Measurements from ENCODE around the gene POLR3G.

POLR3G gene, protein sequence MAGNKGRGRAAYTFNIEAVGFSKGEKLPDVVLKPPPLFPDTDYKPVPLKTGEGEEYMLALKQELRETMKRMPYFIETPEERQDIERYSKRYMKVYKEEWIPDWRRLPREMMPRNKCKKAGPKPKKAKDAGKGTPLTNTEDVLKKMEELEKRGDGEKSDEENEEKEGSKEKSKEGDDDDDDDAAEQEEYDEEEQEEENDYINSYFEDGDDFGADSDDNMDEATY

DNA sequence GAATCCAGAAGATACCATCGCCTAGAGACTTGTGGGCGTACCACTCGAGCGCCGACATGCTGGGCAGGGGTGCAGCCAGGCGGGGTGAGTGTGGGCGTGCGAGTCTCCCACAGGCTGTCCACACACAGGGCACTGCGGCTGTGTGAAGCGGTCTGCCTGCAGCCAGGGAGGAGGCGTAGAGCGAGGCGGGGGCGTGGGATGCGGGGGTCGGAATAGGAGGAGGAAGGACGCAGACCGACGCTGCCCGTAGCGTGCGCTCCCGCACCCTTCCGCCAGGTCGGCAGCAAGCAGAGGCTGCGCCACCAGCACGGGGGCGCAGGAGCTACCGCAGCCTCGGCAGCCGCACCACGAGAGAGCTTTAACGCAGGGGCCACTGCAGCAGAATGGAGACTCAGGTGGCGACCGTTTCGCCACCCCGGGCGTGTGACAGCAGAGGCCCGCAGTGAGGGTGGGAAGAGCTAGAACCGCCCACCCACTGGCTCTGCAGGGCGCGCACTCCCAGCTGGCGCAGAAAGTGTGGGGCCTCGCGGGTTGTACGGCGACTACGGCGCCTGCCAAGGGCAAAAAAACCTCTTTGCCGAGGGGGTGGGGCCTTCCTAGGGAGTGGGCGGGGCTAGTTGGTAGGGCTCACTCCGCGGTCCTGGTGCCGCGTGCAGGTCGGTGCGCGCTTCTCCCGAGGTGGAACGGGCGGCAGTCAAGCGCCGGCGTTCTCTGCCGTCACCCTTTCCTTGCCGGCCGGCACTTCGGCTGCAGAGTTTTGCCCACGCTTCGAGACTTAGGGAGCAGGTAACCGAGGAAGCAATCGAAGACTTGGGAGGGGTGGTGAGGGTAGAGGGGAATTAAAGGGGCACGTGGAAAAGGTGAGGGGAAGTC lies at the start of gene POLR3G, which contains the start of gene MBLAC2:
Gene POLR3G, plus strand, starts transcription at position 630 of the 873 bp plus-strand sequence. CDS start 10,704 bp downstream, outside the sequence.
Gene MBLAC2, minus strand, starts transcription at position 537 of the 873 bp plus-strand sequence. Its CDS starts 479 bp downstream, at position 58.
- DNase-seq (ENCODE audit: low spot score): peak; percentile 93

DNA sequence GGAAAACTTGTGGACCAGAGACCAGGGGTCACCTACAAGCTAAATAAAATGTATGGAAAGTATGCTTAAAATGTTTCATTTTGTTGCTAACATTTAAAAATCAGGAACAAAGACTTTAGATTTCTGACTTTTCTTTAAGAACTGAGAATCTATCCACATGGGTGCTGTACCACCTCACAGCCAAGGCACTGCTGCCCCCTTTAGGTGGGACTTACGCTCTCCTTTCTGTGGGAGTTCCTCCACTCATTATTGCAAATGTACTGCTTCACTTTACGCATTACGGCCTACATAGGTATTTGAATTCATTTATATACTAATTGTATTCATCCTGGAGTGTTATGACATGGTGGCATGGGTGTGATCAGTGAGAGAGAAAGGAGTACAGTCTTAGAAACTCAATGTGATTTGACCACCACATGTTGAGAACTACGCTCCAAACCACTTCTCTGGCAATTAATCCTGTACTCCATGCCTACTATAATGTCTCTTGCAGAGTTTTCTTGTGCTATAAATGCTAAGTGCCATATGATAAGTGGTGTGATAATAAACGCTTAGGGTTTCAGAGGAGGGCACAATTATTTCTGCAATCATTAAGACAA lies 40.4 kb upstream of the POLR3G start:
- peak; percentile 48 for DNase-seq (ENCODE audit: low spot score)

DNA sequence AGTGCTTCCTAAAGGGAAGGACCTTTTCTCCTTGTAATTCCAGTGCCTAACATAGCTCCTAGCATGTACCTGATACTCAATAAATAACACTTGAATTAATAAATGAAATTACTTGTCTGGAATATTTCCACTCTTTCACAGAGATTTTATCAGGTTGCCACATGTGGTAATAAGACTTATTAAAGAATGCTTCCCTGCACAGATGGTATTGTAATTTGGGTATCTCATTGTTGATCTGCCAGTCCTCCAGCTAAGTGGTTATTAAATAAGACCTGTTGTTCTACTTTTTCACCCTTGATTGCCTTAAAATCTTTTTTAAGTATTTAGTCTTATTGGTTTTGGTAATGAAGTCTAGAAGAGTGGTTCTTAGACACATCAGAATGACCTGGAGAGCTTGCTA lies 37.0 kb upstream of the POLR3G start:
- no peak for DNase-seq (ENCODE audit: low spot score)

DNA sequence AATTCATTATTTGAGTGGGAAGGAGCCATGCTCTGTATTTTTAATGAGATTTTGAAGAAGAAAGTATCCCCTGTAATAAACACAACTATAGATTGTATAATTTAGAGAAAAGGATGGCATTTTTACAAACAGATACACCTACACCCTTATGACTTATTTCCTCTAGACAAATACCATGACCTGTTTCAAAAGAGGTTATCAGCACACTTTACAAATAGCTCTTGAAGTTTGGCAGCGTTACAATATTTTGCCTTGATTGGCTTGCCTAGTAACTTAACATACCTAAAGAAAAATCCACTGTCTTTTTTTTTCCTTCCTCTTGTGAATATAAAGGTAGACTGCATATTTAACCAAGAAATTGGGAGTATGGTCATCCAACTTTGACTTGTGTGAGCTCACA lies 36.6 kb upstream of the POLR3G start:
- no peak for DNase-seq (ENCODE audit: low spot score)

DNA sequence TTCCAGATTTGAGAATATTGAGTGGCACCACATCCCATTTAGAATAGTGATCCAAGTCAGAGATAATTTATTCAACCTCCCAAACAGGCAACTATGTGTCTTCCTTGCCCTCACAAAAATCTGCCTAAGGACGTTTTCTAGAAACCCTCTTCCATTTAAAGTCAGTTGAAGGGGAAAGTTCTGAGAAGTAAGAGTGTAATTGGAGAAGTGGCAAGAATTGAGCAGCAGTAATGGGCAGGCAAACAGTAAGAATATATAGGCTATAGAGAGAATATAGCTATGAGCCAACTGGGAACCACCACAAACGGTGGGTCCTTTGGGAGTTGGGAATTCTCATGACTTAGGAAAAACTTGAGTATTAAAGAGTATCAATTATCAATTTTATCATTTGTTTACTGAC lies 34.0 kb upstream of the POLR3G start:
- DNase-seq (ENCODE audit: low spot score): no peak

DNA sequence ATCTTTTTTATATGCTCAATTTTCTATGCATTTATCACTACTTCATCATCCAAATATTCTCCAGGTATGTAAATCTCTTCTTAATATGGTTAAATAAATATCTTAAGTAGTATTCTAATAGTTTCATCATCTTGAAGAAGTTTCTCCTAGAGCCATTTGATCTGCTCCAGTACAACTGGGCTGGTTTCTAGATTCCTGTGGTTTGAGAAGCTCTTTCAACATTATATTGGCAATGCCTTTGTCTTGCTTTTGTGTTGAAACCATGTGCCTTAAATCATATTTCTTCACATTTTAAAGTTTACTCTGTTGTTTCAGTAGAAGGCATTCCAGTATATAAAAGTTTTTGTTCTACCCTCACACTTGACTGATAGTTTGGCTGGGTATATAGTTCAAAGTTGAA lies 27.7 kb upstream of the POLR3G start:
- no peak for DNase-seq (ENCODE audit: low spot score)

DNA sequence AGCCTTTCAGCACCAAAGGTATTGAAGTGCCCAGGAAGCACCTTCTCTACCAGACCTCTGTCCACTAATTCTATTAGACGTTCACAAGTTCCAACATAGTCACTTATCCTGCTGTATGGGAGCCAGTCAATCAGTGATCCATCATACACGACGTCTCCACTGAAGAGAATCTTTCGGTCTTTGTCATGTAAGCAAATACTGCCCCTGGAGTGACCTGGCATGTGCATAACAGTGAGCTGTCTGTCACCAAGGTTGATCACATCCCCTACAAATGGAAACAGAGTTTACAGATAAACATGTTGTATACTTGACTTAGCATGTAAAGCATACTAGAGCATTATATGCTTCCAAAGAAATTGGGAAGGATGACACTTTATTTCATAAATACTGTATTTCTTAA lies 13.4 kb upstream of the POLR3G start:
- no peak for DNase-seq (ENCODE audit: low spot score)

DNA sequence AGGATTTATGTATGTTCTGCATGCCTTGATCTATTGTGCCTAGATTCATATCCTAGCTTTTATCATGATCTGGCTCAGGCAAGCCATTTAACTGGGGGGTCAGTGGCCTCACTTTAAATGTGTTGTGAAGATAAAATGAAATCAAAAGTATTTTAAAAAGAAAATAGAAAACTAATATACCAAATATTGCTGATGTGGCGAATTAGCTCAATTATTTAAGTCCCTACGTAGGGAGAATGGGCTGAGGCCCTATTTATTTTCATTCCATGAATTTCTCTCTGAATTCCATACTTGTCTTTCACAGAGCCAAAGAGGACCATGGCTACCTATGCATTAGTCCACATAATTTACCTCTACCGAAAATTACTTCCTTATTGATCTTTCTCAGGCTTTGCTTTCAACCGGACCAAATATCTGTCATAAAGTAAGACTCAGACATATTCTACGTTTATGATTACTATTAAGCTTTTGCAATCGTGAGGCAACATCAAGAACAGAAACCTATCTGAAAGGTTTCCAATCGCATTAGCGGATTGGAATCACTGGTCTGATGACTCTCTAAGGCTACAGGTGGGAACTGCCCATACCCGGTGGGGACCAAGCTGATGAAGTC lies 1.8 kb upstream of the POLR3G start:
- no peak for DNase-seq (ENCODE audit: low spot score)

DNA sequence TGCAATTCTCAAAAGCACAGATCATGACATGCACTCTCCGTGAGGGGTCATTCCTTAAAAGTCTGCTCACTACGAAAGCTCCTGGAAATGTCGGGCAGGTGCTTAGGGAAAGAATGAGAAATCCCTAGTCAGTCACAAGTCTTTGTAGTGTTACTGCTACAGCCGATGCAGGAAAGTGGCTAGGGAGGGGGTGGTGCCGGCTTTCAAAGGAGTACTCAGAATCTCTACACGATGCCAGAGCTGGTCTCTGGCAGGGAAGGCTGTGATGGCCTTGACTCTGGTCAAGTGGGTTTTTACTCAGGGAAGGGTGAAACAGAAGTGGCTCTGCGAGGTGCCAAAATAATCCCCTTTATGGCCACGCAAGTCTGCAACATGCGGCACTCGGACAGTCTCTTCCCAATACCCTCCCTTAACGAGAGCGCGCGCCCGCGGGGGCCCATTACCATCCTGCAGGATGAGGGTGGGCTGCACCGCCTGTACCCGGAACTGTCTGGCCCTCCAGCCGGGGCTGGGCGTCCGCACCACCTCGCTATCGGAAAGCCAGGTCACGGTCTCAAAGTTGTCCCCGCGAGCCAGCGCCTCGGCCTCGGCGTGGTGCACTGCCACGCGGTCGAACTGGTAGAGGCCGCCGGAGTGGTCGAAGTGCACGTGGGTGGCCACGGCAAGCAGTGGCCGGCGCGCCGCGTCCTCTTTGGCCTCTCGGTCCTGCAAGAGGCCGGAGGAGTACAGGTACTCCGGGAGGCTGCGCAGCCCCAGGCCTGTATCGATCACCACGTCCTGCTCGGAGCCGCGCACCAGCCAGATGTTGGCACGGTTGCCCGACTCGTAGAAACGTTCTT lies 1.0 kb upstream of the POLR3G start:
- DNase-seq (ENCODE audit: low spot score): peak; percentile 45

DNA sequence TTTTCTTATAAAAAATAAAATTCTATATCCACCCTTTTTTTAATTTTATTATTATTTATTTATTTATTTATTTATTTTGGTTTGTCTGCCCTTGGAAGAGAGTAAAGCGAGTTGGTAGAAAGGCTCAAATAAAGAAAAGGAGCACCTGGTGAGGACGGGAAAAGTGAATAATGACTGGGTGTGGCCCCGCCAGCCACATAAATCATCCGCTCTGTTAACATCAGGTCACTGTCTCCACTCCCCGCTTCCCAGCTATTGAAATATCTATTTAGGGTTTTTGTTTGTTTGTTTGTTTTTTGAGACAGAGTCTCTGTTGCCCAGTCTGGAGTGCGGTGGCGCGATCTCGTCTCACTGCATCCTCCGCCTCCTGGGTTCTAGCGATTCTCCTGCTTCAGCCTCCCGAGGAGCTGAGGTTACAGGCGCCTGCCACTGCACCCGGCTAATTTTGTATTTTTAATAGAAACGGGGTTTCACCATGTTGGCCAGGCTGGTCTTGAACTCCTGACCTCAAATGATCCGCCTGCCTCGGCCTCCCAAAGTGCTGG lies 844 bp downstream of the POLR3G start:
- DNase-seq (ENCODE audit: low spot score): no peak

DNA sequence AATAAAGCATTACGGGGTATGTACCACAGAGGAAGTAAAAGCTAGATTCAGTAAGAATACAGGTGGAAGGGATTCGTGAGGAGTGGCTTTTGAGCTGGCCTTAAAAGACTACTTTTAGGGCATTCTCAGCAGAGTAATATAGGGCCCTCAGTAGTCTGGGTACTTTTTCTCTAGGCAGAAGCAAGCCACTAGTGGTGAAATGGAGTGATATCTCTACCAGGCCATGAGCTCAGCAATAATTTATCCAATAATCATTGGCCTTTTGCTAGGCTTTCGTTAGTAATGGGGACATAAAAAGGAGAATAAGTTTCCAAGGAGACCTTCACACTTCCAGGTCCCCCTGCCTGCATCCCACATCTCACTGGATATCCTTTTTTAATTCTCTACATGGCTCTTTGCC lies 1.7 kb downstream of the POLR3G start:
- peak; percentile 5 for DNase-seq (ENCODE audit: low spot score)

DNA sequence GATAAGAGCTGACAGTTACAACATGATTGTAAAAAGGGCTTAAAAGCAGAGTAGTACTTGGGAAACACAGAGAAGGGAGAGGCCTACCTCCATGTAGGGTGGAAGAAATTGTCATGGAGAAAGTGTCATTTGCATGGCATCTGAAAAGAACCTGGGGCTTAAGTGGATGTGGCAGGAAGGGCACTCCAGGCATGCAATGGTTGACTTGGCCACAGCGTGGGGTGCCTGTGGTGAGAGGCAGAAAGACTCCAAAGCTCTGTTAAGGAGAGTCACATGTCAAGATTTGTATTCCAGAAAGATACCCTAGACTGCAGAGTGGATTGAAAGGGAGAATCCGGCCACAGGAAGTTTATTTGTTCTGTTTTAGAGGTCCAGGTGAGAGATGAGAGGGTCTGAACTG lies 2.4 kb downstream of the POLR3G start:
- DNase-seq (ENCODE audit: low spot score): peak; percentile 1

DNA sequence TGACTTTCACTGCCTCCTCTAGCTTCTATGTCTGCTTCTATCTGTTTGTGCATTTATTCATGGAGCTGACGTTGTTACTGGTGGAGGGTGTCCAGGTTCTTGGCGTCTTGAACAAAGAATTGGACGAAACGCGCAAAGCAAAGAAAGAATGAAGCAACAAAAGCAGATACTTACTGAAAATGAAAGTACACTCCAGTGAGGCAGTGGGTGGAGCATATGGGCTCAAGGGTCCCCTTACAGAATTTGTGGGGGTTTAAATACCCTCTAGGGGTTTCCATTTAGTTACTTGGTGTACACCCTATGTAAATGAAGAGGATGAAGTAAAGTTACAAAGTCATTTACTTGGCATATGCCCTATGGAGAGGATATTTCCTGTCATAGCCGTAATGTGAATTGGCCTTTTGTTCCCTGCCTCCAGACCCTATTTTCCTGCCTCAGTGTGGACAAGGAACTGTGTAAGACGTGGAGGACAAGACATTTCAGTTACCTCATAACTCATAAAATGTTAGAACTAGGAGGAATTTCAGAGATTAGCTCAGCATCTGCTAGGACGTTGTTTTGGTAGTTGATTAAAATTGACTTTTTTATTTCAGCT lies 3.1 kb downstream of the POLR3G start:
- no peak for DNase-seq (ENCODE audit: low spot score)

DNA sequence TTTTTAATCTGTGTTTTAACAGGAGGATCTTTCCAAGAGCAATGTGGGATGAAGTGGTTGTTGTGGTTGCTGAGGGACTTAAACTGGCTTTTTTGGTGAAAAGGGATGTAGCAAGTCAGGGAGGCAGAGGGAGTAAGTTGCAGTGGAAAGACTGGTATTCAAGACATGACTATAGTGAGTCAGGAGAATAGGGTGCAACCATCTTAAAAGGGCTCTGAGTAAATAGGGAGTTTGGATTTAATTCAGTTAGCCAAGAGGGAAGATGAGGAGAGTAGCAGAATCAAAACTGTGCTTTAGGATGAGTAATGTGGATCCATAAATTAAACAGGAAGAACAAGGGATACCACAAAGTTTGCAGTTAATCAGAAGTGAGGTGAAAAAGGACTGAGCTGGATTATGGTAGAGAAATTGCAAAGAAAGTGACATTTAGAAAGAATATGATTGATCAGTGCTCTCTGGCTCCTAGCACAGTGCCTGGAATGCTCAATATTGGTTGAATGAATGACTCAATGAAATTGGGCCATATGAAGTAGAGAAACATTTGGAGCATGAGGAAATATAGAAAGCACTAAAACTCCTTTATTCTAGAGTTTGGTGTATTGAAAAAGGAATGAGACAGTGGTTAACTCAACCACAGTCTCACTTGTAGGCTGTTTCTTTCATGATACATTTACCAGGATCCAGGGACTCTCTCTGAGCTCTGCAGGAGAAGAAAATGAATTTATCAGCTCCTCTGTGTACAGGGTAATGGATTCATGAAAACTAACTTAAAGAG lies 5.1 kb downstream of the POLR3G start:
- no peak for DNase-seq (ENCODE audit: low spot score)

DNA sequence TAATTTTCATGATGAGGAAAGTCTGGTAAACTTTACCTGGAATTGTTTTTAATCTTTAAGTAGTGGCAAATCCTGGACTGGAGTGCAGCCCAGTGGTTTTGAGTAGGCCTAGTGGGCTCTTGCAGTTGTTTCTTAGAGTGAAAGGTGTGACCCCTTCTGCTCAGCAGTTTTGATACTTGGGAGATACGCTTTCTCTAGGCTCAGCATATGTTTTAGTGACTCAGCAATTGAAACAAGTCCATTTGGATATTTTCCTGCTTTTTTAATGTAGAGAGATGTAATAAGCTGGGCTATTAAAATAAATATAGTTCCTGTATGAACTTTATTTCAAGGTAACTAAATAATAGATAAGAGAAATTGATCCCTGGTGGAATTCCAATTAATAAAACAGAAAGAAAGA lies 6.0 kb downstream of the POLR3G start:
- no peak for DNase-seq (ENCODE audit: low spot score)

DNA sequence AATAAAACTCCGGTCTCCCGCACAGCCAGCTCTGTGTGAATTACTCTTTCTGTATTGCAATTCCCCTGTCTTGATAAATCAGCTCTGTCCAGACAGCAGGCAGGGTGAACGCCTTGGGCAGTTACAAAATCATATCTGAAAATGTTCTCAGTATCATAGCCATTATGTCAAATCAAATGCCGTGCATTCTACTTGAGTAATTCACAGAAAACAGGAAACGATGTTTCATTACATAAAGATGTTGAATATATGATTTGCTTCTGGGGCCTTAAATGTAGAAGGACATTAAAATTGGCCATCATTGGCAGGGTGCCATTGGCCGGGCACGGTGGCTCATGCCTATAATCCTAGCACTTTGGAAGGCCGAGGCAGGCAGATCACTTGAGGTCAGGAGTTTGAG lies 8.5 kb downstream of the POLR3G start:
- no peak for DNase-seq (ENCODE audit: low spot score)

DNA sequence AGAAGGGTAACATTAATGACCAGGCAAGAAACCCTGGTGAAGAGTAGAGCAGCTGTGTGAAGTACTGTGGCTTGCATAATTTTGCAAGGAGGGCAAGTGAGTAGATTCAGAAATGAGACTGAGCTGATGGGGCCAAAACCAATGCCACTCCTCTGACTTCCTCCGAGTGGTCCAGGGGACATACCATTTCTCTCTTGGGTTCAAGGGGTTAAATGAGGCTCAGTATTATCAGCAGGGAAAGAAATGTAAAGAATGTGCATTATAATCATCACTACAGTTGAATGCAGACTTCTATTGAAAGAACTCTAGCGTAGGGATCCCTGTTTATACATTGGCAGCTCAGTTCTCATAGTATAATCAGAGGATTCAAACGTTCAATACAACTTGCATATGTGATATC lies 9.9 kb downstream of the POLR3G start:
- DNase-seq (ENCODE audit: low spot score): no peak

DNA sequence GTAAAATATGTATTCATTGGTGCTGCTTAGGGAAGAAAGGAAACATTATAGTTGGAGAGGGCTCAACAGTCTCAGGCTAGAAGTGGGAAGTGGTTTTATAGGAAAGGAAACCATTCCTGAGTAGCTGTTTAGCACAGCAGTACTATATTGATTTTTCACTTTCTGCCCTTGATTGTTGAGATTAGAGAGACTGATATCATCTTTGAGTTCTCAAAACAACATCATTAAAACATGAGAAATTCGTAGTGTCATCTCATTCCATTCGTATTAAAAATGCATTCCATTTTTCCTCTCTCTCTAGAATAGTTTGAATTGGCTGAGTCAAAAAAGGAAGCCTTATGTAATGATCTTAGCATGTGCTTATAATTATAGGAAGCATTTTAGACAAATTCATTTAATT lies 14.1 kb downstream of the POLR3G start:
- no peak for DNase-seq (ENCODE audit: low spot score)

DNA sequence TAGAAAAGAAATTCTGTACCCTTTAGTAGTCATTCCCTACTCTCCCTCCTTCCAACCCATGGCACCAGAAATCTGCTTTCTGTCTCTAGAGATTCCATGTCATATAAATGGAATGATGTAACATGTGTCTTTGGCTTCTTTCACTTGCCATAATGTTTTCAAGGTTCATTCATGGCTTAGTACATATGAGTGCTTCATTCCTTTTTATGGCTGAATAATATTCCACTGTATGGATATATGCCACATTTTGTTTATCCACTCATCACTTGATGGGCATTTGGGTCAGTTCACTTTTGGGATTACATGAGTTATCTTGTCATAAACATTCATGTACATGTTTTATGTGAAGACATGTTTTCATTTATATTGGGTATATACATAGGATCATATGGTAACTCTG lies 19.4 kb downstream of the POLR3G start:
- no peak for DNase-seq (ENCODE audit: low spot score)

DNA sequence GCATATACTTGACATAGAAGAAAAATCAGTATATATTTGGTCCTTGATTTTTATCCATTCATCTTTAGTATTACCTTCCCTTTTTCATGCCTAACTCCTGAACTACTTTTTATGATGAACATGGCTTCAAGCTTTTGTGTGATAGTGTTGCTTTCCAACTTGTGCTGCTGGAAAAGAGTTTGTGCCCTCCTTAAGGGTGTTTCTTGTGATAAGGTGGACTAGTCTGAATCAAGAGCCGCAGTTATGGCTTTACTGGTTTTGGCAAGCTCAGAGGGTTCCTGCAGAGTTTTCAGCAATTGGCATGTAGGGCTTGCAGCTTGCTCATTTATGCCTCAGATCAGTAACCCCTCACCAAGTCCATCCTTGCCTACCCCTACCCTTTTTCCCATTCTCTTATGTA lies 20.5 kb downstream of the POLR3G start:
- DNase-seq (ENCODE audit: low spot score): no peak

Data from cerebellar cortex (tissue), 1 donor.